DND-41 (cell line): ENCODE measurements around the gene CIDEA.

Source experiments
- CTCF ChIP-seq: IDR thresholded peaks from 2 replicates; pipeline ENCODE4 v1.5.1; 2012; ENCODE audit warnings: borderline replicate concordance, low read length, moderate library complexity, mild to moderate bottlenecking; ENCODE audit not compliant: poor library complexity, severe bottlenecking; ENCODE audit errors: extremely low read depth
- EZH2 ChIP-seq: IDR thresholded peaks from 3 replicates; pipeline ENCODE4 v1.6.1; 2012; ENCODE audit warnings: borderline replicate concordance, low read depth, mild to moderate bottlenecking, moderate library complexity, low read length, inconsistent platforms; ENCODE audit not compliant: severe bottlenecking

GRCh38 chr18:12291161-12291560 is 37.0 kb downstream of the CIDEA start:
- TF ChIP-seq CTCF = no peak
- TF ChIP-seq EZH2 = no peak
